Measurements from ENCODE around the gene SH2B2. TPM values are rescaled to one million over a fixed set of nuclear protein-coding genes. Genes with fewer than 3 reads are reported as not detected.

Gene SH2B2
- total and polyA plus RNA-seq, 2 experiments from 2014 or later, result 0.86 to 1.1 TPM

DNA sequence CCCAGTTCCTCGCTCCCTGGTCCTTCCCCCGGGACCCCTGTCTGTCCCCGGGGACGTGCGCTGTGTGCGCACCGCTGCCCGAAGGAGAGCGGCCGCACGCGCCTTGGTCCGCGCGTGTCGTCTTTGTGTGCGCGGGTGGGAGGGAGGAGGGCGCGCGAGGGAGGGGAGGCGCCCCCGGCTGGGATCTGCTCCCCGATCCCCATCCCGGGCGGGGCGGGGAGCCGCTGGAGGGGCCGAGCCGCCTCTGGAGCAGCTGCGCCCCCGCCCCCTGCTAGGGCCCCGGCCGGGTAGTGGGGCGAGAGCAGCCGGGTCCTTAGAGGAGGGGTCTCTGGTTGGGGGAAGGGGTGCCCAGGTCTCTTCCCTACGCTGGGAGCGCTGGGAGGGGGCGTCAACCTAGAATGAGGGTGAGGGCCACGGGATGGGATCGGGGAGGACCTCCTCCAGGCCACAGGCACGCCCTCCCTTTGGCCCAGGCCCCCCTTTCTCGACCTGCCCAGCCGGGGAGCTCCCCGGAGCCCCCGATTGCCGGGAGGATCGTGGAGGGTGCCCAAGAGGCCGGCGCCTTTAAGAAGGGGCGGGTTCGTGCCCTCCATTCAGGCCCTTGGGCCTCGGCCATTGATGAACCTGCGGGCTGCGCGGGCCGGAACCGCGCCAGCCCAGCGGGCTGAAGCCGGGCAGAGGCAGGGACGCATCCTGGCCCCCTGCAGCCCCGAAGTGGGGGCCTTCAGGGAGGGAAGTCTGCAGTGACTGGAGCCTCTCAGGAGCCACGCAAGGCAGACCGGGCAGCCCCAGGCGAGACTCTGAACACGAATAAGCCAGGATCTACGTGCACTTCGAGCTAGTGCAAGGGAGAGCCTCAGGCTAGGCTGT lies 678 bp downstream of the SH2B2 start:
- H2AFZ ChIP-seq, result peak overlapping the region; percentile 90
- DNase-seq, result peak; percentile 57
- no peaks in the 10 kb centered on the region for H3K36me3 ChIP-seq (ENCODE audit: low read depth)

GRCh38 chr7:102287981-102288278 lies 1.3 kb downstream of the SH2B2 start:
- H4K20me1 ChIP-seq (ENCODE audit: insufficient read depth), result no peaks in the 10 kb centered on the region
- no peaks in the 10 kb centered on the region for H3K9me3 ChIP-seq (ENCODE audit: low read depth)
- H3K27ac ChIP-seq, result no peak overlapping the region
- peak overlapping the region; percentile 90 for H2AFZ ChIP-seq
- H3K9ac ChIP-seq, result no peak overlapping the region; the same call in 1 of the 2 replicates
- H3K4me3 ChIP-seq, result peak overlapping the region; percentile 82
- 9 to 11% methylated on average over 5 of the region's 5 CpGs for WGBS, 2 experiments (ENCODE audit: low coverage in 1 of 2, low lambda C conversion rate in 2 of 2, missing lambda C conversion rate in 2 of 2)
- no peaks in the 10 kb centered on the region for H3K9me2 ChIP-seq (ENCODE audit: insufficient read depth)
- DNase-seq, result no peak
- in situ Hi-C loops (cut with MboI), result loop anchor here (10.0 kb wide), 1 partner anchor 107 kb away; the partner anchor contains the start of gene PRKRIP1
- no peaks in the 10 kb centered on the region for H3K4me1 ChIP-seq (ENCODE audit: insufficient read depth)
- H3K27me3 ChIP-seq (replicated peaks; ENCODE audit: insufficient read depth), result no peaks in the 10 kb centered on the region
- no peaks in the 10 kb centered on the region for H3F3A ChIP-seq (ENCODE audit: insufficient read depth)
- no peak for TF ChIP-seq EZH2 (IDR thresholded peaks at IDR 0.05; ENCODE audit: insufficient read depth, poor library complexity, severe bottlenecking)
- no peak for TF ChIP-seq EZH2phosphoT487 (IDR thresholded peaks at IDR 0.05; ENCODE audit: insufficient read depth, low read depth)
- H3K36me3 ChIP-seq (ENCODE audit: low read depth), result no peaks in the 10 kb centered on the region
- no peaks in the 10 kb centered on the region for H3K79me2 ChIP-seq (ENCODE audit: insufficient read depth)
- H3K4me2 ChIP-seq (ENCODE audit: unreplicated experiment), result peak overlapping the region; percentile 88

More for the DNA sequence above, 678 bp downstream of the SH2B2 start:
- H3K27ac ChIP-seq, result no peak overlapping the region
- TF ChIP-seq EZH2 (IDR thresholded peaks at IDR 0.05; ENCODE audit: insufficient read depth, poor library complexity, severe bottlenecking), result no peak
- no peak for TF ChIP-seq EZH2phosphoT487 (IDR thresholded peaks at IDR 0.05; ENCODE audit: insufficient read depth, low read depth)
- H3K79me2 ChIP-seq (ENCODE audit: insufficient read depth), result no peaks in the 10 kb centered on the region
- H3K9me3 ChIP-seq (ENCODE audit: low read depth), result no peaks in the 10 kb centered on the region
- peak overlapping the region; percentile 88 for H3K4me2 ChIP-seq (ENCODE audit: unreplicated experiment)
- peak overlapping the region; percentile 82 for H3K4me3 ChIP-seq
- H3K27me3 ChIP-seq (replicated peaks; ENCODE audit: insufficient read depth), result no peaks in the 10 kb centered on the region
- H3K4me1 ChIP-seq (ENCODE audit: insufficient read depth), result no peaks in the 10 kb centered on the region
- no peaks in the 10 kb centered on the region for H4K20me1 ChIP-seq (ENCODE audit: insufficient read depth)
- no peaks in the 10 kb centered on the region for H3F3A ChIP-seq (ENCODE audit: insufficient read depth)
- no peaks in the 10 kb centered on the region for H3K9me2 ChIP-seq (ENCODE audit: insufficient read depth)
- H3K9ac ChIP-seq, result peak overlapping the region; percentile 64
- WGBS, 2 experiments (ENCODE audit: low coverage in 1 of 2, low lambda C conversion rate in 2 of 2, missing lambda C conversion rate in 2 of 2), result 1 to 3% methylated on average over 37 to 66 of the region's 69 CpGs
- in situ Hi-C loops (cut with MboI), result loop anchor here (10.0 kb wide), 1 partner anchor 107 kb away; the partner anchor contains the start of gene PRKRIP1

- TF ChIP-seq EZH2 (IDR thresholded peaks at IDR 0.05; ENCODE audit: insufficient read depth, poor library complexity, severe bottlenecking) (no peak), EZH2phosphoT487 (IDR thresholded peaks at IDR 0.05; ENCODE audit: insufficient read depth, low read depth) (no peak)
- H3K36me3 ChIP-seq (ENCODE audit: low read depth), result no peaks in the 10 kb centered on the region
- H3K4me2 ChIP-seq (ENCODE audit: unreplicated experiment), result no peak overlapping the region
- no peaks in the 10 kb centered on the region for H3K9me3 ChIP-seq (ENCODE audit: low read depth)
- 24 to 25% methylated on average over 10 of the region's 10 CpGs for WGBS, 2 experiments (ENCODE audit: low coverage in 1 of 2, low lambda C conversion rate in 2 of 2, missing lambda C conversion rate in 2 of 2)
- H3K27ac ChIP-seq, result no peak overlapping the region
- no peak overlapping the region for H3K9ac ChIP-seq
- H3F3A ChIP-seq (ENCODE audit: insufficient read depth), result no peaks in the 10 kb centered on the region
- no peaks in the 10 kb centered on the region for H3K9me2 ChIP-seq (ENCODE audit: insufficient read depth)
- peak overlapping the region; percentile 82; the same call in 1 of the 2 replicates for H3K4me3 ChIP-seq
- H3K4me1 ChIP-seq (ENCODE audit: insufficient read depth), result no peaks in the 10 kb centered on the region
- 0 out of 2 replicates have a peak, but pooled peaks cover 3% of the 10 kb centered on the region for H3K27me3 ChIP-seq (replicated peaks; ENCODE audit: insufficient read depth)
- no peaks in the 10 kb centered on the region for H4K20me1 ChIP-seq (ENCODE audit: insufficient read depth)
- in situ Hi-C loops (cut with MboI), result loop anchor here (10.0 kb wide), 1 partner anchor 106 kb away; the partner anchor contains the start of gene PRKRIP1
- H2AFZ ChIP-seq, result no peak overlapping the region
- DNase-seq, result peak; percentile 28
- no peaks in the 10 kb centered on the region for H3K79me2 ChIP-seq (ENCODE audit: insufficient read depth)
These were observed 1.7 kb downstream of the SH2B2 start for GRCh38 chr7:102288285-102288930.

DNA sequence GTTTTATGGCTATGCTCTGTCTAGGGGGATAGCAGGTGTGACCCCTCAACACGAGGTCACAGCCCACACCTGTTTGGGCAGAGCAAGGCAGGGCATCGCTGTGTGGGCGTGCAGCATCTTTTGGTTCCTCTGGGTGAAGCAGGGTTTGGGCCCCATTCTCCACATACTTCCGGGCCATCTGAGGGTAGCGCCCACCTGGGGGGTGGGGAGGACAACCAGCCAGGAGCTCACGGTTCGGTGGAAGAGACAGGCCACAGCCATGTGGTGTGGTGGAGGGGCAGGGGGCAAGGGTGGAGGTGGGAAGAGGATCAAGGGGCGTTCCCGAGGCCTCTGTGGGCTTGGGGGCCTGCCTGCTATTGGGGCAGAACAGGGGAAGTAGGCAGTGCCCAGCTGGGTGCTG lies 2.4 kb downstream of the SH2B2 start:
- H3K4me3 ChIP-seq, result no peak overlapping the region
- H3K4me2 ChIP-seq (ENCODE audit: unreplicated experiment), result no peak overlapping the region
- no peaks in the 10 kb centered on the region for H3K9me3 ChIP-seq (ENCODE audit: low read depth)
- no peaks in the 10 kb centered on the region for H3K79me2 ChIP-seq (ENCODE audit: insufficient read depth)
- no peaks in the 10 kb centered on the region for H3K4me1 ChIP-seq (ENCODE audit: insufficient read depth)
- H3K27ac ChIP-seq, result no peak overlapping the region
- no peak overlapping the region for H2AFZ ChIP-seq
- H4K20me1 ChIP-seq (ENCODE audit: insufficient read depth), result no peaks in the 10 kb centered on the region
- H3K9me2 ChIP-seq (ENCODE audit: insufficient read depth), result no peaks in the 10 kb centered on the region
- H3K9ac ChIP-seq, result no peak overlapping the region
- in situ Hi-C loops (cut with MboI), result loop anchor here (10.0 kb wide), 1 partner anchor 106 kb away; the partner anchor contains the start of gene PRKRIP1
- no peaks in the 10 kb centered on the region for H3K36me3 ChIP-seq (ENCODE audit: low read depth)
- DNase-seq, result no peak
- no peak for TF ChIP-seq EZH2 (IDR thresholded peaks at IDR 0.05; ENCODE audit: insufficient read depth, poor library complexity, severe bottlenecking)
- TF ChIP-seq EZH2phosphoT487 (IDR thresholded peaks at IDR 0.05; ENCODE audit: insufficient read depth, low read depth), result no peak
- 62 to 67% methylated on average over 9 of the region's 9 CpGs for WGBS, 2 experiments (ENCODE audit: low coverage in 1 of 2, low lambda C conversion rate in 2 of 2, missing lambda C conversion rate in 2 of 2)
- H3F3A ChIP-seq (ENCODE audit: insufficient read depth), result no peaks in the 10 kb centered on the region
- 0 out of 2 replicates have a peak, but pooled peaks cover 9% of the 10 kb centered on the region for H3K27me3 ChIP-seq (replicated peaks; ENCODE audit: insufficient read depth)
